Measurements from ENCODE around the gene SORCS3. TPM values are rescaled to one million over a fixed set of nuclear protein-coding genes. Genes with fewer than 3 reads are reported as not detected.

The SORCS3 gene
- polyA plus RNA-seq, 3 donors from 2014 or later: not detected

DNA sequence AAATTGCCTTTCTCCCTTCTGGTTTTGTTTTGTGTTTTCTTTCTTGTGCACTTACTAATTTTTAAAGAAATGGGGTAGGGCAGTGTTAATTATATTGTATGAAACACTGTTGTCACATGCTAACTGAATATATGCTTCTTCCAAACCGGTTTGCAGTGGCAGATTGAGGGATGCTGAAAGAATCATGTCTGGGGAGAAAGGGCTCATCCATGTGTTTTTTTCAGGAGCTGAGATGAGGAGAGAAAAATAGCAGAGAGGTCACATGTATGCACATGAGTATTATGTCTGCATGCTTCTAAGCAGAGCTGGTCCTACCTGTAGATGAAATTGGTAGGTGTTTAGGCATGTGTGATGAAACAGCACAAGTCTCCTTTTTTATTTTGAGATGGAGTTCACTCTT lies 17.0 kb downstream of the SORCS3 start:
- no peaks in the 10 kb centered on the region for H3K9me3 Mint-ChIP-seq
- peaks cover 2 to 11% (median 7%) of the 10 kb centered on the region in 3 donors for H3K27me3 Mint-ChIP-seq (ENCODE audit: low read depth in 3 of 3)
- H3K4me3 Mint-ChIP-seq: no peak overlapping the region
- H3K36me3 Mint-ChIP-seq: no peaks in the 10 kb centered on the region
- no peak for DNase-seq
- no peak overlapping the region for H3K27ac Mint-ChIP-seq
- H3K4me1 Mint-ChIP-seq: no peaks in the 10 kb centered on the region

DNA sequence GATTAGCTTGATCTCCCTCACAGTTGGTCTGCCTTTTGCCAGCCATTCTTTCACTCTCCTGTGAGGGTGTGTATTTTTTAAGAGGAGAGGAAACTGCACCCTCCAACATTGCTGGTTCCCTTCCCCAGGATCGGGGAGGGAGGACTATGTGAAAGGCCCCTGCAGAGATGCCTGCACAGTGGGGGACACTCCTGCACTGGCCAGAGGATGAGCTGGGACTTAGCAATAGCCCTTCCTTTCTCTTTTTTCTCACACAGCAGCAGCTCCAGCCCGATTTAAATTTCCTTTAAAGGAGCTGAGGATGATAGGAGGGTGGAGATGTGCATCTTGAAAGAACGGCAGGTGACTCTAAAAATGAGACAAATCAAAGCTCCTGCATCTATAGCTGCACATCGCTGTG lies 18.7 kb downstream of the SORCS3 start:
- Mint-ChIP-seq H3K27ac (no peak overlapping the region), H3K9me3 (no peaks in the 10 kb centered on the region), H3K36me3 (no peaks in the 10 kb centered on the region), H3K4me1 (no peaks in the 10 kb centered on the region), H3K27me3 (ENCODE audit: low read depth in 3 of 3) (peaks cover 5 to 16% (median 7%) of the 10 kb centered on the region in 3 donors), H3K4me3 (no peak overlapping the region)
- DNase-seq: no peak

DNA sequence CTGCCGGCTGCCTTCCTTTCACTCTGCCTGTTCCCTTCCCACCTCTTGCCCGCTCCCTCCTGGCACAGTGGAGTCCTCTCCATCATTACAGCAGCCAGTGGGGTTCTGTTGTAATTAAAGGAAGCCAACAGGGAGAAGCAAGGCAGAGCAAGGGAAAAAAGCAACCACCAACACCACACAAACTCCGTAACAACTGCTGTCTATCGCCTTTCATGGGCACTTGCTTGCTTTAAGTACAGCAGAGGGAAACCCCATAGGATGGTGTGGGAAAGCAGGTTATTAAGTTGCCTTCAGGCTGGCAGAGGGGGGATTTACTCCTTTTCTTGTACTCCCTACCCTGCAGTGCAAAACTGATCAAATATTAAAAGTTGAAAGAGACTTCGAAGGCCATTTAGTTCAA lies 22.0 kb downstream of the SORCS3 start:
- Mint-ChIP-seq H3K4me1 (no peaks in the 10 kb centered on the region), H3K4me3 (no peak overlapping the region), H3K36me3 (no peaks in the 10 kb centered on the region), H3K27ac (no peak overlapping the region), H3K9me3 (no peaks in the 10 kb centered on the region), H3K27me3 (ENCODE audit: low read depth in 3 of 3) (peaks cover 4 to 16% (median 6%) of the 10 kb centered on the region in 3 donors)
- no peak for DNase-seq

DNA sequence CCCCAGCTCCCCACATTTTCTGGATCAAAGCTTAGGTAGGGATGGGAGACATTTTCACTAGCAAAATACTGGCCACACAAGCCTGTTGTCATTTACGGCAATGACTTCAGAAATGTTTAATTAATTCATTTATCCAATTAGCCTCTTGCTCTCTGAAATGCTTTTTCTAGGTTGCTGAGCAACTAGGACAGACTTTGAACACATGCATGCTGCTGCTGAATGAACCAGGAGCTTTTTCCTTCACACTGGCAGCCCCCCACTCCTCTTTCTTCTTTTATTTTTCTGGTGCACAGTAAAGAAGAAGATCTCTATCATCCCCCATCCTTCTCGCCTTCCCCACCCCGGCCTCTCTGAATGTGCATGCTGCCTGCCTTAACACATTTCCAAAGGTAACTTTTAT lies 22.5 kb downstream of the SORCS3 start:
- H3K9me3 Mint-ChIP-seq: no peaks in the 10 kb centered on the region
- peaks cover 4 to 13% (median 6%) of the 10 kb centered on the region in 3 donors for H3K27me3 Mint-ChIP-seq (ENCODE audit: low read depth in 3 of 3)
- no peak overlapping the region for H3K4me3 Mint-ChIP-seq
- no peaks in the 10 kb centered on the region for H3K4me1 Mint-ChIP-seq
- no peaks in the 10 kb centered on the region for H3K36me3 Mint-ChIP-seq
- no peak for DNase-seq
- H3K27ac Mint-ChIP-seq: no peak overlapping the region

DNA sequence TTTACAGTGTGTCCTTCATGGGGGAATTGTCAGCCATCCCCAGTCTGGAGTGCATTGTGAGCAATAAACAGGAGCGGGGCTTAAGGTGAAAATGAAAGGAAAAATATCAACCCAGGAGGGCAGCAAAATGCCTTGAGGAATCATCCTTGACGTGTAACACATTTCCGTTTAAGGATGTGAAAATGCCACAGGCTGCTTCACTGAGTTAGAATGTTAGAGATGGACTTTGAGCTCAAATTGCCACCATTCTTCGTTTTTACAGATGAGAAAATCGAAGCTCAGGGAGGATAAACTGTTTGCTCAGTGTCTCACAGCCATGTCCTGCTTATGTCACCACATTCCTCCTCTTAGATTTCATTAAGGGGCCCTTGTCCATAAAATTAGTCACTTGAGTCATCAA lies 23.1 kb downstream of the SORCS3 start:
- Mint-ChIP-seq H3K4me3 (no peak overlapping the region), H3K36me3 (no peaks in the 10 kb centered on the region), H3K27me3 (ENCODE audit: low read depth in 3 of 3) (peaks cover 4 to 10% (median 6%) of the 10 kb centered on the region in 3 donors), H3K9me3 (no peaks in the 10 kb centered on the region), H3K27ac (no peak overlapping the region), H3K4me1 (no peaks in the 10 kb centered on the region)
- no peak for DNase-seq

GRCh38 chr10:104665174-104665573 lies 24.1 kb downstream of the SORCS3 start:
- H3K9me3 Mint-ChIP-seq: no peaks in the 10 kb centered on the region
- no peaks in the 10 kb centered on the region for H3K36me3 Mint-ChIP-seq
- no peaks in the 10 kb centered on the region for H3K4me1 Mint-ChIP-seq
- H3K27ac Mint-ChIP-seq: no peak overlapping the region
- DNase-seq: no peak
- peaks cover 4 to 9% (median 8%) of the 10 kb centered on the region in 3 donors for H3K27me3 Mint-ChIP-seq (ENCODE audit: low read depth in 3 of 3)
- no peak overlapping the region for H3K4me3 Mint-ChIP-seq

DNA sequence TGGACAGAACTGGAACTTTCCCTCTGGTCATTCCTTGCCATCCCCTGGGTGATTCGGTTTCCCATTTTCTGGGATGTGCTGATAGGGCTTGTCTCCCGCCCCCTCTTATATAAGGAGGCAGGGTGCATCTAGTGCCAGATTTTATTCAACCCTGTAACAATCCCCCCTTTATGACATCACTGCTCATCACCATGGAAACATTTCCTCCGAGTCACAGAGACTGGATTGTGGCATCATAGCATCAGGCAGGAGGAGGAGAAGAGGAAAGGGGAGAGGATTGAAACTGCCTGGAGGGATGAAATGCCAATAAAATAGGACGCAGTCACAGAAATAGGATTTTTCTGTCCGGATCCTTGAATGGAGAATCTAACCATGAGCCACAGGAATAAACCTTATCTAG lies 25.0 kb downstream of the SORCS3 start:
- H3K9me3 Mint-ChIP-seq: peaks cover 0 to 3% (median 0%) of the 10 kb centered on the region in 6 donors
- H3K27ac Mint-ChIP-seq: no peak overlapping the region
- H3K27me3 Mint-ChIP-seq (ENCODE audit: low read depth in 3 of 3): peaks cover 4 to 10% (median 5%) of the 10 kb centered on the region in 3 donors
- H3K4me3 Mint-ChIP-seq: no peak overlapping the region
- no peak for DNase-seq
- H3K4me1 Mint-ChIP-seq: no peaks in the 10 kb centered on the region
- H3K36me3 Mint-ChIP-seq: no peaks in the 10 kb centered on the region

GRCh38 chr10:104676874-104677273 lies 35.8 kb downstream of the SORCS3 start:
- H3K9me3 Mint-ChIP-seq: peaks cover 0 to 2% (median 0%) of the 10 kb centered on the region in 6 donors
- no peaks in the 10 kb centered on the region for H3K36me3 Mint-ChIP-seq
- H3K4me1 Mint-ChIP-seq: no peaks in the 10 kb centered on the region
- H3K27me3 Mint-ChIP-seq (ENCODE audit: low read depth in 3 of 3): peaks cover 2 to 9% (median 6%) of the 10 kb centered on the region in 3 donors
- no peak overlapping the region for H3K4me3 Mint-ChIP-seq
- no peak for DNase-seq
- H3K27ac Mint-ChIP-seq: no peak overlapping the region

DNA sequence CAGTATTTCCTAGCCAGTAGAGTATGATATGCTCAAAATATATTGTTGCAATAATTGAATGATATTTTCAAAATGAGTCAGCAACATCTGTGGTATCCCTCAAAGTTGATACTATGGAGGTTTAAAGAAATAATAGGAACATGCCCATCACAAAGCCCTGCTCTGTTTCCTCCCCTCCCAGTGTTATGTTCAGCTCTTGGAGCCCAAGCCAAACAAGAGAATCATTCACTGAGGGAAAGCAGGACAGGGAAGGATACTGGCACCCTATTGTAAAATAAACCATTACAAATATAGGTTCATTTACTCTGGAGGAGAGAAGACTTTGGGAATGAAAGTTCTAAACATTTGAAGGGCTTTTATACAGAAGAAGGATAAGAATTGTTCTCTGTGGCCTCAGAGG lies 37.6 kb downstream of the SORCS3 start:
- Mint-ChIP-seq H3K36me3 (no peaks in the 10 kb centered on the region), H3K4me3 (no peak overlapping the region), H3K4me1 (no peaks in the 10 kb centered on the region), H3K27me3 (ENCODE audit: low read depth in 3 of 3) (peaks cover 2 to 5% (median 4%) of the 10 kb centered on the region in 3 donors), H3K9me3 (peaks cover 0 to 2% (median 0%) of the 10 kb centered on the region in 6 donors), H3K27ac (no peak overlapping the region)
- no peak for DNase-seq

GRCh38 chr10:104680467-104681401 lies 39.6 kb downstream of the SORCS3 start:
- H3K4me1 Mint-ChIP-seq: no peaks in the 10 kb centered on the region
- H3K9me3 Mint-ChIP-seq: peaks cover 0 to 2% (median 0%) of the 10 kb centered on the region in 6 donors
- peaks cover 2 to 6% (median 5%) of the 10 kb centered on the region in 3 donors for H3K27me3 Mint-ChIP-seq (ENCODE audit: low read depth in 3 of 3)

DNA sequence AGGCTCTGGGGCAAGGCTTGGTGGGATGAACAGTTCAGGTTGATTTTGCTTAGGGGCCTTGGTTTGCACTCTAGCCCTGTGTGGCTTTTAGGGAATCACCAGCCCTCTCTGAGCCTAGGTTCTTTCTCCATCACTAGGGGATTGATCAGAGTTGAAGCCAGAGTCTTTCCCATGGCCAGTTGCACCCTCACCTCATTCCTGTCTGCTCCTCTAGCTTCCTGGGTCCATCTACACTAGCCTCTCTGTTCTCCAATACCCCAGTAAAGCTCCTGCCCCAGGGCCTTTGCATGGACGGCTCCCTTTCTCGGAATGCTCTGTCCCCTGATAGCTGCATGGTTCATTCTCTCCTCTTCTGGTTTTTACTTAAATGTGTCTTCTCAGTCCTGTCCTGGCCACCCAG lies 40.4 kb downstream of the SORCS3 start:
- DNase-seq: no peak
- Mint-ChIP-seq H3K4me1 (no peaks in the 10 kb centered on the region), H3K36me3 (no peaks in the 10 kb centered on the region), H3K27me3 (ENCODE audit: low read depth in 3 of 3) (peaks cover 2 to 8% (median 6%) of the 10 kb centered on the region in 3 donors), H3K9me3 (no peaks in the 10 kb centered on the region), H3K27ac (no peak overlapping the region), H3K4me3 (no peak overlapping the region)

More at GRCh38 chr10:104680467-104681401, 39.6 kb downstream of the SORCS3 start:
- Mint-ChIP-seq H3K36me3 (no peaks in the 10 kb centered on the region), H3K4me3 (no peak overlapping the region), H3K27ac (no peak overlapping the region)
- no peak for DNase-seq

DNA sequence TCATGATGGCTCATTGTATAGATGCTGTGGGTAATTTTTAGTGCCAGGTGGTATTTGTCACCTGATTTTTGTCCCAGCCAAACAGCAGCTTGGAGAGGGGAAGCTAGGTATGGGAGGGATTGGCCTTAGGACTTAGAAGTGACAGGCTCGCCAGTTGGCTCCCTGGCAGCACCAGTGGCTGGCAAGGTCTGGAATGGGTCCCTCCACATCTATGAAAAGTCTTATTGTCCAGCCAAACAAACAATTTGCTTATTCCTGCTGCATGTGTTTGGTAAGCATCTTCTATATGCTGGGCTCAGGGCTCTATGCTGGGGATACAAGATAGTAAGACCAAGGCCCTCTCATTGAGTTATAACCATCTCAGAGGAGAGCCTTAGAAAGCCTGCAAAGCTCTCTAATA lies 42.5 kb downstream of the SORCS3 start:
- no peaks in the 10 kb centered on the region for H3K4me1 Mint-ChIP-seq
- no peak for DNase-seq
- no peak overlapping the region for H3K27ac Mint-ChIP-seq
- H3K36me3 Mint-ChIP-seq: no peaks in the 10 kb centered on the region
- H3K9me3 Mint-ChIP-seq: peaks cover 0 to 6% (median 0%) of the 10 kb centered on the region in 6 donors
- peaks cover 3 to 8% (median 6%) of the 10 kb centered on the region in 3 donors for H3K27me3 Mint-ChIP-seq (ENCODE audit: low read depth in 3 of 3)
- no peak overlapping the region for H3K4me3 Mint-ChIP-seq

- H3K9me3 Mint-ChIP-seq: peaks cover 0 to 6% (median 0%) of the 10 kb centered on the region in 6 donors
- H3K36me3 Mint-ChIP-seq: no peaks in the 10 kb centered on the region
- H3K27ac Mint-ChIP-seq: no peak overlapping the region
- peaks cover 2 to 13% (median 5%) of the 10 kb centered on the region in 3 donors for H3K27me3 Mint-ChIP-seq (ENCODE audit: low read depth in 3 of 3)
- no peaks in the 10 kb centered on the region for H3K4me1 Mint-ChIP-seq
- DNase-seq: no peak
- no peak overlapping the region for H3K4me3 Mint-ChIP-seq
Observed at GRCh38 chr10:104686829-104687228, 45.7 kb downstream of the SORCS3 start.

DNA sequence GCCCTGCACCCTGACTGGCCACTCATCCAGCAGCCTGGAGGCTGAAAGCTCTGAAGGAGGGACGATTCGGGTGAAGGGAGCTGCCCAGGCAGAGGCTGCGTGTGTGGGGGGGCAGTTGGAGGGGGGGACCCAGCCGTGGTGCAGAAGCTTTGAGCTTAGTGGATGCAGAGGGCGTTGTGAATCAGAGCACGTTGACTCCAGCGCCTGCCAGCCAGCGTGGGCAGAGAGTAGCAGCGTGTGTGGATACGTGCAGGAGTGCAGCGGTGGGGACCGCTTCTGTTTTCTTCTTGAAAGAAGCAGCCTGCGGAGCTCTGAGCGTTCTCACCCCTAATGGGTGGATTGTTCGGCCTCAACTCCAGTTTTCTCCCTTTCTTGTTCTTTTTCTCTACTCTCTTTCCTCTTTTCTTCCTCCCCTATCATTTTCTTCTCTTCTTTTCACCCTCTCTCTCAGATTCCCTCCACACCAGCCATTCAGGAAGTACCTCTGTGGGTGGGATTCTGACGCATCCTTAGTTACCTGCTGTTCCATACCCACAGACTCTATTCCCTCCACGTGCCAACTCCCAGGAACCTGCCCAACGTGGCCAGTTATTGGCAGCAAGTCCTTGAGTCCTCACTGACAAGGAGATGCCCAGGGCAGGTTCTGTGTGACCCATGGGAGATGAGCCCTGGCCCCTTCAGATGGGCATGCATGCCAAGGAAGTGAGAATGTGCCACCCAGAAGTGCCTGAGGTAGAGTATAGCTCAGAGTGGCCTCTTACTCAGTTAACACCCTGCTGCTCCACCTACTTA lies 47.4 kb downstream of the SORCS3 start:
- Mint-ChIP-seq H3K27ac (no peak overlapping the region), H3K4me1 (no peaks in the 10 kb centered on the region), H3K9me3 (peaks cover 0 to 6% (median 0%) of the 10 kb centered on the region in 6 donors), H3K36me3 (no peaks in the 10 kb centered on the region), H3K4me3 (no peak overlapping the region), H3K27me3 (ENCODE audit: low read depth in 3 of 3) (peaks cover 1 to 15% (median 4%) of the 10 kb centered on the region in 3 donors)
- DNase-seq: no peak

Data from immature natural killer cell (primary cell).